Measurements from ENCODE around the gene SLC39A3. TPM values are rescaled to one million over a fixed set of nuclear protein-coding genes. Genes with fewer than 3 reads are reported as not detected.

Gene SLC39A3
- total RNA-seq, 1 experiment from 2014 or later = 32.4 TPM

DNA sequence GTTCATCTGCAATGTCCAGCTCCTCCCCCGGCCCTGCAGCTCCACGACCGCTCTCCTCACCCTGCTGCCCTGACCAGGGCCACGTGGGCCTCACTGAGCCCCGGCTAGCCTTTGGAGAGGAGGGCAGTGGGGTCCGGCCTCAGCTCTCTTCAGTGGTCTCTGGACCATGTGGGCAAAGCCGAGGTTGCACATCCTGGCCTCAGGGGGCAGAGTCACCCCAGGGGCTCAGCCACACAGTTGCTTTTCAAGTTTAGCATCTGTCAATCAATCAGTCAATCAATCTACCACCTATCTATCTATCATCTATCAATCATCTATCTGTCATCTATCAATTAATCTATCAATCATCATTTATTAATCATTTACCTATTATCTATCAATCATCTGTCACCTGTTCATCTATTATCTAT is 15.7 kb downstream of the SLC39A3 start:
- Histone ChIP-seq H3K27me3 (ENCODE audit: insufficient read depth, low read length) (no peaks in the 10 kb centered on the region), H2BK120ac (ENCODE audit: low read depth, low read length, poor library complexity, severe bottlenecking) (no peak overlapping the region), H3K18ac (ENCODE audit: insufficient read length, low read depth, low read length) (no peak overlapping the region), H2AK5ac (ENCODE audit: insufficient read length, low read length) (no peak overlapping the region), H4K8ac (replicated peaks; ENCODE audit: insufficient read length, low read depth, low read length) (no peak overlapping the region), H2BK20ac (ENCODE audit: low read depth, low read length, poor library complexity, severe bottlenecking) (no peak overlapping the region), H4K91ac (ENCODE audit: insufficient read length, low read depth, low read length) (no peak overlapping the region), H3K79me1 (ENCODE audit: insufficient read depth, low read depth, low read length, poor library complexity, severe bottlenecking) (no peaks in the 10 kb centered on the region), H3K4me2 (ENCODE audit: insufficient read depth, insufficient read length, low read length) (no peak overlapping the region), H3K4ac (ENCODE audit: low read depth, low read length) (no peak overlapping the region), H3K14ac (ENCODE audit: insufficient read depth, low read length) (no peak overlapping the region), H4K5ac (ENCODE audit: insufficient read length, low read depth, low read length) (no peak overlapping the region), H3K23ac (ENCODE audit: insufficient read length, low read depth, low read length) (no peak overlapping the region), H3K27ac (ENCODE audit: insufficient read length, low read depth, low read length) (no peak overlapping the region), H2BK12ac (ENCODE audit: insufficient read length, low read depth, low read length) (no peak overlapping the region), H2AFZ (ENCODE audit: low read length) (no peak overlapping the region), H3K79me2 (ENCODE audit: insufficient read depth, low read length) (no peaks in the 10 kb centered on the region), H2BK15ac (ENCODE audit: low read depth, low read length) (no peak overlapping the region), H3K9ac (ENCODE audit: extremely low read depth, insufficient read length, low read length) (no peak overlapping the region), H3K9me3 (ENCODE audit: control insufficient read depth, low read depth, low read length) (no peaks in the 10 kb centered on the region), H3K56ac (ENCODE audit: insufficient read length, low read depth, low read length) (no peak overlapping the region), H2BK5ac (ENCODE audit: insufficient read length, low read length) (no peak overlapping the region), H3K23me2 (ENCODE audit: insufficient read length, low read depth, low read length, poor library complexity, severe bottlenecking) (peaks cover 7% of the 10 kb centered on the region), H3T11ph (ENCODE audit: low read length) (no peak overlapping the region), H3K4me1 (ENCODE audit: insufficient read depth, low read length) (no peaks in the 10 kb centered on the region; the same call in 1 of the 2 replicates), H4K20me1 (ENCODE audit: control insufficient read depth, insufficient read depth, insufficient read length) (peaks cover 3% of the 10 kb centered on the region)
- no peak for DNase-seq
- Mint-ChIP-seq H3K27ac (no peak overlapping the region), H3K27me3 (ENCODE audit: low read depth) (peaks cover 56% of the 10 kb centered on the region), H3K4me3 (no peak overlapping the region), H3K9me3 (no peaks in the 10 kb centered on the region), H3K36me3 (ENCODE audit: insufficient read depth in 1 of 3, low read depth in 3 of 3) (no peaks in the 10 kb centered on the region), H3K4me1 (peaks cover 9 to 23% of the 10 kb centered on the region in 2 experiments)
- TF ChIP-seq, protein P1, sequence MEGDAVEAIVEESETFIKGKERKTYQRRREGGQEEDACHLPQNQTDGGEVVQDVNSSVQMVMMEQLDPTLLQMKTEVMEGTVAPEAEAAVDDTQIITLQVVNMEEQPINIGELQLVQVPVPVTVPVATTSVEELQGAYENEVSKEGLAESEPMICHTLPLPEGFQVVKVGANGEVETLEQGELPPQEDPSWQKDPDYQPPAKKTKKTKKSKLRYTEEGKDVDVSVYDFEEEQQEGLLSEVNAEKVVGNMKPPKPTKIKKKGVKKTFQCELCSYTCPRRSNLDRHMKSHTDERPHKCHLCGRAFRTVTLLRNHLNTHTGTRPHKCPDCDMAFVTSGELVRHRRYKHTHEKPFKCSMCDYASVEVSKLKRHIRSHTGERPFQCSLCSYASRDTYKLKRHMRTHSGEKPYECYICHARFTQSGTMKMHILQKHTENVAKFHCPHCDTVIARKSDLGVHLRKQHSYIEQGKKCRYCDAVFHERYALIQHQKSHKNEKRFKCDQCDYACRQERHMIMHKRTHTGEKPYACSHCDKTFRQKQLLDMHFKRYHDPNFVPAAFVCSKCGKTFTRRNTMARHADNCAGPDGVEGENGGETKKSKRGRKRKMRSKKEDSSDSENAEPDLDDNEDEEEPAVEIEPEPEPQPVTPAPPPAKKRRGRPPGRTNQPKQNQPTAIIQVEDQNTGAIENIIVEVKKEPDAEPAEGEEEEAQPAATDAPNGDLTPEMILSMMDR (conservative IDR thresholded peaks at IDR 0.05) = peak; percentile 40
- no CpG with 5 or more reads among the region's 7 CpGs for WGBS (ENCODE audit: extremely low coverage, insufficient read length, low lambda C conversion rate)
